Mucosa of rectum (tissue), 2 donors: Measurements from ENCODE around the gene ECT2.
"Not testable (repeated sequence)": the region's sequence is repeated elsewhere in the genome, so short reads cannot be mapped to it uniquely, and the experiment has no call there.

ENCODE experiments used
- H3K27ac ChIP-seq, 2 donors: one replicate each; pipeline ENCODE4 v1.7.0; 2013; ENCODE audit warnings: inconsistent platforms in 2 of 2, low read depth in 2 of 2, low read length in 2 of 2
- H3K27me3 ChIP-seq, 2 donors: one replicate each; pipeline ENCODE4 v1.7.0; 2013; ENCODE audit warnings: low read length in 2 of 2; ENCODE audit not compliant: control insufficient read depth in 2 of 2, insufficient read depth in 2 of 2
- H3K36me3 ChIP-seq, 2 donors: one replicate each; pipeline ENCODE4 v1.7.0; 2013; ENCODE audit warnings: low read length in 2 of 2; ENCODE audit not compliant: control insufficient read depth in 2 of 2, insufficient read depth in 2 of 2
- H3K4me1 ChIP-seq, 2 donors: one replicate each; pipeline ENCODE4 v1.7.0; 2013; ENCODE audit warnings: low read length in 2 of 2, mild to moderate bottlenecking in 1 of 2; ENCODE audit not compliant: control insufficient read depth in 2 of 2, insufficient read depth in 2 of 2
- H3K4me3 ChIP-seq, 2 donors: one replicate each; pipeline ENCODE4 v1.7.0; 2013; ENCODE audit warnings: low read length in 2 of 2
- H3K9ac ChIP-seq, 2 donors: one replicate each; pipeline ENCODE4 v1.7.0; 2013; ENCODE audit warnings: low read length in 2 of 2, low read depth in 1 of 2, mild to moderate bottlenecking in 1 of 2
- H3K9me3 ChIP-seq, 2 donors: one replicate each; pipeline ENCODE4 v1.7.0; 2013; ENCODE audit warnings: low read length in 2 of 2; ENCODE audit not compliant: control insufficient read depth in 2 of 2
- donor health status: healthy.
- donor health status: Normal muscosa, but diverticular disease.

ECT2 gene, protein sequence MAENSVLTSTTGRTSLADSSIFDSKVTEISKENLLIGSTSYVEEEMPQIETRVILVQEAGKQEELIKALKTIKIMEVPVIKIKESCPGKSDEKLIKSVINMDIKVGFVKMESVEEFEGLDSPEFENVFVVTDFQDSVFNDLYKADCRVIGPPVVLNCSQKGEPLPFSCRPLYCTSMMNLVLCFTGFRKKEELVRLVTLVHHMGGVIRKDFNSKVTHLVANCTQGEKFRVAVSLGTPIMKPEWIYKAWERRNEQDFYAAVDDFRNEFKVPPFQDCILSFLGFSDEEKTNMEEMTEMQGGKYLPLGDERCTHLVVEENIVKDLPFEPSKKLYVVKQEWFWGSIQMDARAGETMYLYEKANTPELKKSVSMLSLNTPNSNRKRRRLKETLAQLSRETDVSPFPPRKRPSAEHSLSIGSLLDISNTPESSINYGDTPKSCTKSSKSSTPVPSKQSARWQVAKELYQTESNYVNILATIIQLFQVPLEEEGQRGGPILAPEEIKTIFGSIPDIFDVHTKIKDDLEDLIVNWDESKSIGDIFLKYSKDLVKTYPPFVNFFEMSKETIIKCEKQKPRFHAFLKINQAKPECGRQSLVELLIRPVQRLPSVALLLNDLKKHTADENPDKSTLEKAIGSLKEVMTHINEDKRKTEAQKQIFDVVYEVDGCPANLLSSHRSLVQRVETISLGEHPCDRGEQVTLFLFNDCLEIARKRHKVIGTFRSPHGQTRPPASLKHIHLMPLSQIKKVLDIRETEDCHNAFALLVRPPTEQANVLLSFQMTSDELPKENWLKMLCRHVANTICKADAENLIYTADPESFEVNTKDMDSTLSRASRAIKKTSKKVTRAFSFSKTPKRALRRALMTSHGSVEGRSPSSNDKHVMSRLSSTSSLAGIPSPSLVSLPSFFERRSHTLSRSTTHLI

GRCh38 chr3:172750368-172751174 is at the start of gene ECT2:
TSS of gene ECT2 (plus strand) at chr3:172750726. CDS start at chr3:172754531, 3,805 bp downstream.
- Histone ChIP-seq H3K27ac (peak within 1 kb of the TSS; percentile 72 to 82), H3K4me3 (peak within 1 kb of the TSS; percentile 75 to 92), H3K9me3 (no peaks in the 10 kb centered on the region), H3K36me3 (peaks cover 0 to 2% of the 10 kb centered on the region in 2 donors), H3K9ac (peak within 1 kb of the TSS; percentile 75 to 89), H3K4me1 (peaks cover 15 to 20% of the 10 kb centered on the region in 2 donors), H3K27me3 (no peaks in the 10 kb centered on the region)

- Histone ChIP-seq H3K4me3 (no peak overlapping the region), H3K9ac (no peak overlapping the region), H3K27ac (peak overlapping the region in 1 of 2 donors; percentile 30), H3K4me1 (peaks cover 15 to 41% of the 10 kb centered on the region in 2 donors), H3K36me3 (no peaks in the 10 kb centered on the region), H3K27me3 (no peaks in the 10 kb centered on the region), H3K9me3 (no peaks in the 10 kb centered on the region)
Measured at GRCh38 chr3:172700936-172701455, 49.5 kb upstream of the ECT2 start.

DNA sequence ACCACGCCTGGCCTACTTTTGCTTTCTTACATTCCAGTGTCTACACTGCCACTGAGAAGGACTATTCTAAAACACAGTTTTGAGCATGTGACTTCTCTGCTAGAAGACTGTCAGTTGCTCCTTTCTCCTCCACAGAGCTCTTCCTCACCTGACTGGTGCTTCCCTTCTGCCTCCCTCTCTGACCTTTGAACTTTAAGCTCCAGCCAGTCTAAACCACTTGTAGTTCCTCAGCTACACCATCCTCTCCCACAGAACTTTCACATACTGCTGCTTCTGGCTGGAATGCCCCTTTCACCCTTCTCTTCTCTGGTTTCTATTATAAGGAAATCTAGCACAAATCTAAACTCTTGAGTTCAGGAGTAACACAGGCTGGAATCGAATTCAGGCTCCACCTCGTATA is 48.8 kb upstream of the ECT2 start:
- Histone ChIP-seq H3K4me3 (peak overlapping the region in 1 of 2 donors; percentile 51), H3K9ac (no peak overlapping the region), H3K36me3 (no peaks in the 10 kb centered on the region), H3K9me3 (no peaks in the 10 kb centered on the region), H3K27ac (peak overlapping the region; percentile 45 to 63), H3K27me3 (no peaks in the 10 kb centered on the region), H3K4me1 (peaks cover 11 to 39% of the 10 kb centered on the region in 2 donors)

GRCh38 chr3:172702256-172702655 is 48.3 kb upstream of the ECT2 start:
- Histone ChIP-seq H3K9ac (no peak overlapping the region), H3K4me1 (peaks cover 11 to 36% of the 10 kb centered on the region in 2 donors), H3K4me3 (peak overlapping the region in 1 of 2 donors; percentile 51), H3K9me3 (no peaks in the 10 kb centered on the region), H3K27me3 (no peaks in the 10 kb centered on the region), H3K27ac (peak overlapping the region; percentile 45 to 63), H3K36me3 (no peaks in the 10 kb centered on the region)

DNA sequence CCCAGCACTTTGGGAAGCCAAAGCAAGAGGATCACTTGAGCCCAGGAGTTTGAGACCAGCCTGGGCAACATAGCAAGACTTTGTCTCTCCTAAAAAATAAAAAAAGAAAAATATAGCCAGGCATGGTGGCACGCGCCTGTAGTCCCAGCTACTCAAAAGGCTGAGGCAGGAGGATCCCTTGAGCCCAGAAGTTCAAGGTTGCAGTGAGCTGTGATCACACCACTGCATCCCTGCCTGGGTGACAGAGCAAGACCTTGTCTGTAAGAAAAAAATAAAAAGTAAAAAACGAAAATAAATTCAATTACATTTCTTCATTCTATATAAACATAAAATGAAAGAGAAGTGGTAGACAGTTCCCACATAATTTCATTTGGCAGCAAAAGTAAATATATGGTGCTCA is 47.8 kb upstream of the ECT2 start:
- H3K27me3 ChIP-seq, H3K36me3 ChIP-seq, H3K4me3 ChIP-seq, H3K9ac ChIP-seq, H3K9me3 ChIP-seq: not testable (repeated sequence)
- H3K27ac ChIP-seq = peak overlapping the region in 1 of 2 donors; percentile 63
- H3K4me1 ChIP-seq = peaks cover 11 to 31% of the 10 kb centered on the region in 2 donors

DNA sequence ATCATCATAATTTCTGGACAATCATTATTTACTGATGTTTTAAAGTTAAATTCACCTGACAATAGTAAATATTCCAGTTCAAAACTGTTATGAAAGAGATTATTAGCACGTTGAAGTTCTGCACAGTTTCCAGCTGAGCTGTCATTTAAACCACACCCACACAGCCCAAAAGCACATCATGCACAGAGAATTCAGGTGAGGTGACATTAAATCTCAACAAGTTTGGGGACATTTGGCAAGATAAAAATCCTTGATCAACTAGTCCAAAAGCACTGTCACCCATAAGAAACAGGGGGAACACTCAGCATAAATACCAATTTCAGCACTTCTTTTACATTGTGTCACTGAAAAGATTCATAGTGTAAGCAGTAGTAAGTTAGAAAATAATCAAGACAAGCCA is 46.5 kb upstream of the ECT2 start:
- Histone ChIP-seq H3K9ac (no peak overlapping the region), H3K27ac (no peak overlapping the region), H3K4me3 (no peak overlapping the region), H3K36me3 (no peaks in the 10 kb centered on the region), H3K9me3 (no peaks in the 10 kb centered on the region), H3K27me3 (no peaks in the 10 kb centered on the region), H3K4me1 (peaks cover 11 to 23% of the 10 kb centered on the region in 2 donors)

GRCh38 chr3:172705170-172705569 is 45.4 kb upstream of the ECT2 start:
- no peak overlapping the region for H3K9ac ChIP-seq
- H3K4me1 ChIP-seq = peaks cover 17 to 30% of the 10 kb centered on the region in 2 donors
- H3K27ac ChIP-seq = peak overlapping the region in 1 of 2 donors; percentile 42
- H3K9me3 ChIP-seq = no peaks in the 10 kb centered on the region
- no peak overlapping the region for H3K4me3 ChIP-seq
- no peaks in the 10 kb centered on the region for H3K27me3 ChIP-seq
- H3K36me3 ChIP-seq = no peaks in the 10 kb centered on the region

DNA sequence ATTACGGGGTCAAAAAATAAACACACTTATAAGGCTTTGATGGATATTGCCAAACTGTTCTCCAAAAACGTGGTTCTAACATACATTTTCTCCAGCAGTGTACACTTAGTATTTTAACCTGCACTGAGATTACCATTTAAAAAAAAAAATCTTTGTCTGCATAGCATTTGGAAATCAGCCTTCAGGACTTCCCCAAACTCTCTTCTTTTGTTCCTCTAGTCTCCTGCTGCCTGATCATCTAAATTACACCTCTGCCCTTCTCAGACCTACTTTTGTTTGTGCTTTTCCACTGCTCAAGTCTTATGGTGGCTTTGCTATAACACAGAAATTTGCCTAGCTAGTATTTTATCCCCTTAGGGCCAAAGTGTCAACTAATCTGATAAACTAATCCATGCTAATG is 43.5 kb upstream of the ECT2 start:
- no peaks in the 10 kb centered on the region for H3K9me3 ChIP-seq
- H3K9ac ChIP-seq = no peak overlapping the region
- no peaks in the 10 kb centered on the region for H3K36me3 ChIP-seq
- no peak overlapping the region for H3K27ac ChIP-seq
- peaks cover 11 to 27% of the 10 kb centered on the region in 2 donors for H3K4me1 ChIP-seq
- H3K4me3 ChIP-seq = no peak overlapping the region
- no peaks in the 10 kb centered on the region for H3K27me3 ChIP-seq

DNA sequence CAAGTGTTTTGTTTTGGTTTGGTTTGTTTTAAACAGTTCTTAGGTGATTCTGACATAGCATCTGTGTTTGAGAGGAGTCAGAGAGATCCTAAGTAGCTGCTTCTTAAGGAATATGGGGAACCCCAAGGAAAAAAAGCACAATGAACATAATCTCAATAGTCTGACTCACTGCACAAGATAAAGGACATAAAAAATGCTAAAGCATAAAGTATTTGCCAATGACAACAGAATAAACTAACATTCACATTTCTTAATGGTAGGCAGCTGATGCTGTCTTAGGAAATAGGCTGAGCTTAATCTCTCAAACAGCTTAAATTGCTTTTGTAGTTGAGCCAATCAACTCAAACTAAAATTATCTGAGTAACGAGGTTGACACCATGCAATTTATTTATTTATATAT is 42.6 kb upstream of the ECT2 start:
- H3K9ac ChIP-seq = no peak overlapping the region
- no peak overlapping the region for H3K4me3 ChIP-seq
- H3K9me3 ChIP-seq = no peaks in the 10 kb centered on the region
- H3K36me3 ChIP-seq = no peaks in the 10 kb centered on the region
- H3K27ac ChIP-seq = peak overlapping the region; percentile 26 to 35
- no peaks in the 10 kb centered on the region for H3K27me3 ChIP-seq
- H3K4me1 ChIP-seq = peaks cover 9 to 23% of the 10 kb centered on the region in 2 donors
